ENCODE measurements around the gene LTBP1. TPM values are rescaled to one million over a fixed set of nuclear protein-coding genes. Genes with fewer than 3 reads are reported as not detected.

Gene LTBP1
- total RNA-seq, 4 donors from 2014 or later = 8.7 to 18.7 (median 13.0) TPM

GRCh38 chr2:33430856-33431255, 484.1 kb downstream of the LTBP1 start:
- no peak overlapping the region for H3K4me3 ChIP-seq
- H3K27me3 ChIP-seq = no peaks in the 10 kb centered on the region
- no peak for DNase-seq (ENCODE audit: low spot score in 2 of 2)
- H3K4me1 ChIP-seq = no peaks in the 10 kb centered on the region
- H3K27ac ChIP-seq = no peak overlapping the region
- TF ChIP-seq CTCF (IDR thresholded peaks at IDR 0.05) (no peak), POLR2AphosphoS5 (IDR thresholded peaks at IDR 0.05) (no peak), POLR2A (IDR thresholded peaks at IDR 0.05) (no peak), EP300 (IDR thresholded peaks at IDR 0.05) (no peak)
- WGBS = 68% methylated on average over 1 of the region's 1 CpG
- no peaks in the 10 kb centered on the region for H3K36me3 ChIP-seq
- no peaks in the 10 kb centered on the region for H3K9me3 ChIP-seq

GRCh38 chr2:33432871-33433270, 486.1 kb downstream of the LTBP1 start:
- no peaks in the 10 kb centered on the region for H3K27me3 ChIP-seq
- DNase-seq (ENCODE audit: low spot score in 2 of 2) = no peak
- WGBS = 66% methylated on average over 2 of the region's 2 CpGs
- no peaks in the 10 kb centered on the region for H3K9me3 ChIP-seq
- H3K4me3 ChIP-seq = no peak overlapping the region
- TF ChIP-seq POLR2AphosphoS5 (IDR thresholded peaks at IDR 0.05) = no peak
- no peak for TF ChIP-seq CTCF (IDR thresholded peaks at IDR 0.05)
- no peak for TF ChIP-seq EP300 (IDR thresholded peaks at IDR 0.05)
- TF ChIP-seq POLR2A (IDR thresholded peaks at IDR 0.05) = no peak
- no peak overlapping the region for H3K27ac ChIP-seq
- no peaks in the 10 kb centered on the region for H3K36me3 ChIP-seq
- peaks cover 2% of the 10 kb centered on the region for H3K4me1 ChIP-seq

- TF ChIP-seq EP300 (IDR thresholded peaks at IDR 0.05) (no peak), POLR2A (IDR thresholded peaks at IDR 0.05) (no peak), POLR2AphosphoS5 (IDR thresholded peaks at IDR 0.05) (no peak), CTCF (IDR thresholded peaks at IDR 0.05) (no peak)
- Histone ChIP-seq H3K36me3 (no peaks in the 10 kb centered on the region), H3K9me3 (no peaks in the 10 kb centered on the region), H3K4me1 (peaks cover 3% of the 10 kb centered on the region), H3K4me3 (no peak overlapping the region), H3K27ac (no peak overlapping the region), H3K27me3 (no peaks in the 10 kb centered on the region)
- WGBS = 69% methylated on average over 7 of the region's 7 CpGs
- DNase-seq (ENCODE audit: low spot score in 2 of 2) = no peak
These were observed 486.8 kb downstream of the LTBP1 start for GRCh38 chr2:33433279-33434235.

GRCh38 chr2:33435518-33435917, 488.8 kb downstream of the LTBP1 start:
- Histone ChIP-seq H3K4me1 (peaks cover 3% of the 10 kb centered on the region), H3K27me3 (no peaks in the 10 kb centered on the region), H3K27ac (no peak overlapping the region), H3K36me3 (no peaks in the 10 kb centered on the region), H3K4me3 (no peak overlapping the region), H3K9me3 (no peaks in the 10 kb centered on the region)
- no peak for DNase-seq (ENCODE audit: low spot score in 2 of 2)
- WGBS = 95% methylated on average over 8 of the region's 8 CpGs
- TF ChIP-seq EP300 (IDR thresholded peaks at IDR 0.05) (no peak), CTCF (IDR thresholded peaks at IDR 0.05) (no peak), POLR2AphosphoS5 (IDR thresholded peaks at IDR 0.05) (no peak), POLR2A (IDR thresholded peaks at IDR 0.05) (no peak)

- DNase-seq (ENCODE audit: low spot score in 2 of 2) = no peak
- H3K27ac ChIP-seq = no peak overlapping the region
- H3K36me3 ChIP-seq = no peaks in the 10 kb centered on the region
- H3K9me3 ChIP-seq = no peaks in the 10 kb centered on the region
- H3K27me3 ChIP-seq = no peaks in the 10 kb centered on the region
- no peak overlapping the region for H3K4me3 ChIP-seq
- TF ChIP-seq CTCF (IDR thresholded peaks at IDR 0.05) = no peak
- no peak for TF ChIP-seq POLR2A (IDR thresholded peaks at IDR 0.05)
- no peak for TF ChIP-seq POLR2AphosphoS5 (IDR thresholded peaks at IDR 0.05)
- no peak for TF ChIP-seq EP300 (IDR thresholded peaks at IDR 0.05)
- H3K4me1 ChIP-seq = peaks cover 3% of the 10 kb centered on the region
- WGBS = 47% methylated on average over 1 of the region's 1 CpG
These were observed 489.3 kb downstream of the LTBP1 start for GRCh38 chr2:33436083-33436482.

Measured in suprapubic skin (tissue), 4 donors.